ENCODE measurements around the gene MYADM.

MYADM gene

DNA sequence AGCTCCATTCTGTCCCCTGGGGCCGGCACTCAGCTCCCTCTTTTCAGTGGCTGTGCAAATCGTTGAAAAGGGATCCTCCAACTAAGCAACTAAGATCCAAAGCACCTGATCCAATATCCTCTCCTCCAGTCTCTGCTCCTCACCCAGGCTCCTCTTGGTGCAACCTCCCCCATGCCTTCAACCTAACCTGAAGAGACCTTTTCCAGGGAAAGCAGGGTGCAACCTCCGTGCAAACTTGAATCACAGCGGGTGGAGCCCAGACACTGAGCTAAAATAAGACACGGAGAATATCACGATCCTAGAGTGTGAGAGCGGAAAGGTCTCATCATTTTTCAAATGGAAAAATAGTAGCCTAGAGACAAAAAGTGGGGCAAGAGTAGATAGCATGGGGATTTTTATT lies 49.7 kb downstream of the MYADM start:
- no peak for DNase-seq
